ENCODE results near the gene METTL23. TPM values are rescaled to one million over a fixed set of nuclear protein-coding genes. Genes with fewer than 3 reads are reported as not detected.
"Not testable (repeated sequence)": the region's sequence is repeated elsewhere in the genome, so short reads cannot be mapped to it uniquely, and the experiment has no call there.

The METTL23 gene
- total and polyA plus RNA-seq, 12 donors = 18.0 to 41.8 (median 24.7) TPM

DNA sequence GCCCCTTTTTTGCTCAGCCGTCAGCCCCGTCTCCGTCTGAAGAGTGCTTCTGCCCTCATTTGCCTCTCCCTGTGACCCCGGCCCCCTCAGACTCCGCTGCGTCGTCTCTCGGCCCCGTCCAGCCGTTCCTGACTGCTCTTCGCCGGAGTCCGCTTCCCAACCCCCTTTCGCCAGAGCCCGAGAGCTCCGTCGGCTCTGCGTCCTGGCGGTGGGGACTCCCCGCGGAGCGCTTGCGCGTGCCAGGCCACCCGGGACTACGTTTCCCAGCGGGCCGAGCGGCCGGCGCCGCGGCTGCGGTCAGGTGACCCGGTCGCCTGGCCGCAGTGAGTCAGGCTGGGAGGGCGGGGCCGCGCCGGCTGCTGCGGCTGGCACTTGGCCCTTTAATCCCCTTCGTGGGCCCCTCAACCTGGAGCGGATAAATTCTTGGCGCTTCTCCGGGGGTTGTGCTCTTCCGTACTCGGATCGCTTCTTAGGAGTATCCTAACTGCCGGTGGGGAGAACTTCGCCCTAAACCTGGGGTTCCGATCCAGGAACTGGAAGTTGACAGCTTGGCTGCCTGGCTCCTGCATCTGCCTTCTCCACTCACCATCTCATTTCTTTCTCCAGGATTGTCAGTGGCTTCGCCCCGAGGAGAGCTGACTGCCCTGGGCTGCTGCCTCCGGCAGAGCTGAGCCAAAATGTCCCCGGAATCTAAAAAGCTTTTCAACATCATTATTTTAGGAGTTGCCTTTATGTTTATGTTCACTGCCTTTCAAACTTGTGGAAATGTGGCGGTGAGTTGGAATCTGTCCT lies 11.2 kb downstream of the METTL23 start, which contains the start of gene MFSD11:
Gene MFSD11 (plus strand): TSS at position 444 of the 792 bp plus-strand sequence. CDS start 234 bp downstream, at position 678.
- TF ChIP-seq, protein P1, sequence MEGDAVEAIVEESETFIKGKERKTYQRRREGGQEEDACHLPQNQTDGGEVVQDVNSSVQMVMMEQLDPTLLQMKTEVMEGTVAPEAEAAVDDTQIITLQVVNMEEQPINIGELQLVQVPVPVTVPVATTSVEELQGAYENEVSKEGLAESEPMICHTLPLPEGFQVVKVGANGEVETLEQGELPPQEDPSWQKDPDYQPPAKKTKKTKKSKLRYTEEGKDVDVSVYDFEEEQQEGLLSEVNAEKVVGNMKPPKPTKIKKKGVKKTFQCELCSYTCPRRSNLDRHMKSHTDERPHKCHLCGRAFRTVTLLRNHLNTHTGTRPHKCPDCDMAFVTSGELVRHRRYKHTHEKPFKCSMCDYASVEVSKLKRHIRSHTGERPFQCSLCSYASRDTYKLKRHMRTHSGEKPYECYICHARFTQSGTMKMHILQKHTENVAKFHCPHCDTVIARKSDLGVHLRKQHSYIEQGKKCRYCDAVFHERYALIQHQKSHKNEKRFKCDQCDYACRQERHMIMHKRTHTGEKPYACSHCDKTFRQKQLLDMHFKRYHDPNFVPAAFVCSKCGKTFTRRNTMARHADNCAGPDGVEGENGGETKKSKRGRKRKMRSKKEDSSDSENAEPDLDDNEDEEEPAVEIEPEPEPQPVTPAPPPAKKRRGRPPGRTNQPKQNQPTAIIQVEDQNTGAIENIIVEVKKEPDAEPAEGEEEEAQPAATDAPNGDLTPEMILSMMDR (IDR thresholded peaks at IDR 0.05) = no peak

DNA sequence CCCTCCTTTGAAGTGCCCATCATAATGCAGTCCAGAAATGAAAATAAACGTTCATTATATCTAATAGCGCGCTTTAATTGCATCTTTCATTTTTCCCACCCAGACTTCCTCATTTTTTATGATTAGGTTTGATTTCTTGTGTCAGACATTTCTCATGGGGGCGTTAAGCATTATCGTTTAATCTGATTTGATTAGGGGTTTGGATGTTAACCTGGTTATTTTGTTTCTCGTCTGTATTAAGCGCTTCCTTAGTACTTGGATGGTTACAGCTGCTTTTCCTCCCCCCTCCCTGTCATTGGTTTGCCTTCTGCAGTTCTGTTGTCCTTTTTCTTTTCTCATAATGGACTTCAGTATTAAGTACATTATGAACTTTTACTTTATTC lies 11.8 kb downstream of the METTL23 start:
- DNase-seq = no peak
- H3K4me1 ChIP-seq = peaks cover 10 to 66% (median 51%) of the 10 kb centered on the region in 9 donors
- H3K4me3 ChIP-seq = peak overlapping the region; percentile 79 to 97 (median 92)
- H3K27ac ChIP-seq = peak overlapping the region; percentile 95 to 99 (median 99)
- intact Hi-C loops (cut with DNase I) = no loop called here
- no peak for ATAC-seq
- H3K36me3 ChIP-seq = peaks cover 0 to 58% (median 30%) of the 10 kb centered on the region in 9 donors
- no peaks in the 10 kb centered on the region for H3K27me3 ChIP-seq
- TF ChIP-seq, protein P1 (IDR thresholded peaks at IDR 0.05) = no peak
- H3K9me3 ChIP-seq = no peaks in the 10 kb centered on the region
- WGBS, 2 donors = 1 to 2% methylated on average over 7 of the region's 7 CpGs

More for the DNA sequence above, 11.2 kb downstream of the METTL23 start, which contains the start of gene MFSD11:
- H3K9me3 ChIP-seq = no peaks in the 10 kb centered on the region
- WGBS, 2 donors = 0 to 1% methylated on average over 56 to 57 of the region's 57 CpGs
- peaks cover 11 to 72% (median 57%) of the 10 kb centered on the region in 9 donors for H3K4me1 ChIP-seq
- DNase-seq (peak; percentile 92 to 93), ATAC-seq (peak; percentile 80 to 91 (median 88))
- intact Hi-C loops (cut with DNase I) = no loop called here
- peak within 1 kb of the TSS; percentile 95 to 99 (median 99) for H3K27ac ChIP-seq
- H3K27me3 ChIP-seq = no peaks in the 10 kb centered on the region
- H3K4me3 ChIP-seq = peak within 1 kb of the TSS; percentile 84 to 98 (median 94)
- peaks cover 0 to 58% (median 36%) of the 10 kb centered on the region in 9 donors for H3K36me3 ChIP-seq

DNA sequence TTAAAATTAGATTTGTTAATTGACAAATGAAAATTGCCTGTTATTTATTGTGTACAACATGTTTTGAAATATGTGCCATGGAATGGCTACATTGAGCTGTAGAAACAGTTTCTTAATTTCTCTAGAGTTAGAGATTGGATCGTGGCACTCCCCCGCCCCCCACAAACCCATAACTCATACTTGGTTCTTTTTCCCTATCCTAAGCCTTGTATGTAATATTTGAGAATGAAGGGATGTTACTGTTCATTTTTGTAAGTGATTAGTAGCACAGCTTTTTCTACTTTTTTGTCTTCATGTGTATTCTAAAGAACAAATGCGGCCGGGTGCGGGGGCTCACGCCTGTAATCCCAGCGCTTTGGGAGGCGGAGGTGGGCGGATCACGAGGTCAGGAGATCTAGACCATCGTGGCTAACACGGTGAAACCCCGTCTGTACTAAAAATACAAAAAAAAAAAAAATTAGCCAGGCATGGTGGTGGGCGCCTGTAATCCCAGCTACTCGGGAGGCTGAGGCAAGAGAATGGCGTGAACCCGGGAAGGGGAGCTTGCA lies 13.0 kb downstream of the METTL23 start:
- peaks cover 2 to 63% (median 39%) of the 10 kb centered on the region in 9 donors for H3K4me1 ChIP-seq
- H3K9me3 ChIP-seq; DNase-seq; ATAC-seq; H3K27me3 ChIP-seq; intact Hi-C loops (cut with DNase I): not testable (repeated sequence)
- H3K27ac ChIP-seq = peak overlapping the region; percentile 7 to 99 (median 98)
- peaks cover 0 to 58% (median 22%) of the 10 kb centered on the region in 9 donors for H3K36me3 ChIP-seq
- 68 to 80% methylated on average over 17 of the region's 17 CpGs for WGBS, 2 donors
- H3K4me3 ChIP-seq = peak overlapping the region in 8 of 10 donors; percentile 84 to 97 (median 94)

DNA sequence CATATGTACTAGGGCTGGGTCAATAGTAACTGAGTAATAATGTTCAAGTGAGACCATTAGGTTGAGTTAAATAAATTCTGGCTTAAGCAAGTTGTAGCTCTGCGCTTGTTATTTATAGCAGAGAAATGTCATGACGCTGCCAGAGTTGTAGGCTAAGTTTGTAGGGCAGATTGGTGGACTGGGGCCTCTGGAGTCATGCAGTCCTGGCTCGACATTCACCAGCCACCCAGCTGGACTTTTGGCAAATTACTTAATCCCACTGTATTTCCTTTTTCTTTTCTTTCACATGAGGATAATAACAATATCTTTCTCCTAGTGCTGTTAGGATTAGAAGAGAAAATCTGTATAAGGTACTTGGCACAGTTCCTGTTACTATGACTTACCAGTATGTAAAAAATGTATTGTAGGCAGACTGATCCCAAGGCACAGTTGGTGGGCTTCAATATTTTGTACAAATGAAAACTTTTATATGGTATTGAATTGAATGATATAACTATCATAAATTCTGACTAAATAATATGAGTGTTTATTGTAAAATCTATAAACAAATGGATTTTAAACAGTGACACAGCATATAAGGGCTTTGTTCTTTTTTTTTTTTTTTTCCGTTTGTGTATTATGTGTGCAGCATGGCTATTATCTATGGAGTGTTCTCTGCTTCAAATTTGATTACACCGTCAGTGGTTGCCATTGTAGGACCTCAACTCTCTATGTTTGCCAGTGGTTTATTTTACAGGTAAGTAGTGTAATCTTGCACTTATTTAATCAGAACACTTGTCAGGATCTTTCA lies 13.9 kb downstream of the METTL23 start:
- peaks cover 0 to 63% (median 32%) of the 10 kb centered on the region in 9 donors for H3K4me1 ChIP-seq
- H3K9me3 ChIP-seq = no peaks in the 10 kb centered on the region
- TF ChIP-seq, protein P1 (IDR thresholded peaks at IDR 0.05) = no peak
- no peaks in the 10 kb centered on the region for H3K27me3 ChIP-seq
- peaks cover 0 to 58% (median 21%) of the 10 kb centered on the region in 9 donors for H3K36me3 ChIP-seq
- peak in 1 of 2 donors; percentile 61 for DNase-seq
- WGBS, 2 donors = 30 to 42% methylated on average over 5 of the region's 5 CpGs
- peak overlapping the region; percentile 7 to 99 (median 98) for H3K27ac ChIP-seq
- peak overlapping the region in 6 of 10 donors; percentile 9 to 97 (median 87) for H3K4me3 ChIP-seq
- intact Hi-C loops (cut with DNase I) = no loop called here
- peak in 2 of 8 donors; percentile 16 to 23 for ATAC-seq
